Caco-2 (cell line): ENCODE results near the gene RCOR3. TPM values are rescaled to one million over a fixed set of nuclear protein-coding genes. Genes with fewer than 3 reads are reported as not detected.

ENCODE experiments used
- Bru-seq: library from RNA; stranded (reverse); fragments of 400-500 nt; gene quantifications from one replicate; lab custom pipeline; 2021; lab: Mats Ljungman, UMichigan
- BruChase-seq, 2 experiments: library from RNA; stranded (reverse); fragments of 400-500 nt; gene quantifications; one replicate each; lab custom pipeline; 2021; lab: Mats Ljungman, UMichigan
- BruUV-seq: library from RNA; stranded (reverse); fragments of 400-500 nt; replicated peaks from 2 replicates; lab custom pipeline; 2021; lab: Mats Ljungman, UMichigan
- CTCF ChIA-PET: fragments of 300-600 bp; sonication (Branson Sonifier 250); formaldehyde crosslinking; loops from one replicate; lab custom pipeline; 2022; ENCODE audit warnings: antibody characterized with exemption; lab: Charles Lee
- POLR2A ChIA-PET: fragments of 300-600 bp; sonication (Branson Sonifier 250); formaldehyde crosslinking; loops from one replicate; lab custom pipeline; 2022; ENCODE audit warnings: antibody characterized with exemption; lab: Charles Lee
- DNase-seq, 2 experiments: peaks; one replicate each; pipeline versions ENCODE4 v3.0.0 to v3.0.0-alpha.2; 2020 to 2022
- H3K27me3 ChIP-seq: replicated peaks from 2 replicates; pipeline ENCODE4 v1.6.0; 2011; ENCODE audit warnings: low read length; ENCODE audit not compliant: control insufficient read depth, insufficient read depth
- H3K36me3 ChIP-seq: 2 replicates; pipeline ENCODE4 v1.5.1; 2011; ENCODE audit warnings: low read length; ENCODE audit not compliant: control insufficient read depth, insufficient read depth
- H3K4me1 ChIP-seq: fragments of 250-450 bp; sonication (Bioruptor Pico); 2 replicates; pipeline ENCODE4 v1.5.1; 2020; ENCODE audit warnings: mild to moderate bottlenecking
- H3K4me3 ChIP-seq: 2 replicates; pipeline ENCODE4 v1.5.1; 2011; ENCODE audit warnings: low read depth, mild to moderate bottlenecking, control low read depth, low read length
- H3K9me3 ChIP-seq: fragments of 250-450 bp; sonication (Bioruptor Pico); 2 replicates; pipeline ENCODE4 v1.5.1; 2020; ENCODE audit warnings: mild to moderate bottlenecking, moderate library complexity
- H3K27ac Mint-ChIP-seq: one replicate; pipeline ENCODE4 v1.8.0; 2022; ENCODE audit warnings: mixed read lengths; ENCODE audit not compliant: unreplicated experiment
- H3K27me3 Mint-ChIP-seq: one replicate; pipeline ENCODE4 v1.8.0; 2022; ENCODE audit warnings: mixed read lengths; ENCODE audit not compliant: insufficient read depth, unreplicated experiment
- H3K36me3 Mint-ChIP-seq: one replicate; pipeline ENCODE4 v1.8.0; 2022; ENCODE audit warnings: mild to moderate bottlenecking, mixed read lengths; ENCODE audit not compliant: insufficient read depth, unreplicated experiment
- H3K4me1 Mint-ChIP-seq: one replicate; pipeline ENCODE4 v1.8.0; 2022; ENCODE audit warnings: low read depth, mixed read lengths; ENCODE audit not compliant: unreplicated experiment
- H3K4me3 Mint-ChIP-seq: one replicate; pipeline ENCODE4 v1.8.0; 2022; ENCODE audit warnings: mild to moderate bottlenecking, moderate library complexity, mixed read lengths; ENCODE audit not compliant: unreplicated experiment
- H3K9me3 Mint-ChIP-seq: one replicate; pipeline ENCODE4 v1.8.0; 2022; ENCODE audit warnings: mixed read lengths; ENCODE audit not compliant: unreplicated experiment
- intact Hi-C: fragments of 100-400 bp; cut with micrococcal nuclease; formaldehyde crosslinking; loops from one replicate; pipeline ENCODE4 v1.10.0; 2022; ENCODE audit not compliant: unreplicated experiment
- long read RNA-seq: library from polyadenylated mRNA; stranded (forward); transcript quantifications from one replicate; pipeline ENCODE4 v2.0.0, GENCODE V29; 2022
- total RNA-seq: library from RNA; stranded (reverse); gene quantifications from 2 replicates; pipeline ENCODE4 v1.2.3, GENCODE V29; 2022
- TF ChIP-seq, protein P1 (sequence below), 2 experiments: fragments of 200-600 bp in 1 of 2; IDR thresholded peaks; 1 replicate in 1 of 2; 2 replicates in 1 of 2; pipeline versions ENCODE4 v1.5.1 to v1.8.0; 2011 to 2022; ENCODE audit warnings: antibody characterized with exemption in 1 of 2, control low read depth in 1 of 2, inconsistent platforms in 1 of 2, low read depth in 1 of 2, low read length in 1 of 2, mild to moderate bottlenecking in 1 of 2, moderate library complexity in 1 of 2; ENCODE audit not compliant: insufficient read depth in 1 of 2, severe bottlenecking in 1 of 2, unreplicated experiment in 1 of 2

The RCOR3 gene
- total RNA-seq = 42.3 TPM in 2 replicates
- percentile 87 among the genes with signal in this experiment for Bru-seq, nascent RNA
- percentile 85 among the genes with signal in this experiment for BruChase-seq, experiment 1, labeled RNA remaining after a 2-hour chase
- BruChase-seq, experiment 2, labeled RNA remaining after a 6-hour chase = percentile 75 among the genes with signal in this experiment
- long read RNA-seq, full-length matches to known transcripts = 15 of 32 reads
- long read RNA-seq, partial matches to known transcripts = 1 of 32 reads
- long read RNA-seq, other reads (novel, unspliced or antisense) = 16 of 32 reads

- DNase-seq = peak; percentile 95
These were observed at the start of gene RCOR3 for GRCh38 chr1:211258756-211259637. RCOR3 (plus strand) TSS chr1:211259366; CDS start chr1:211259561, 195 bp downstream.

GRCh38 chr1:211210052-211210451 lies 49.1 kb upstream of the RCOR3 start:
- Histone ChIP-seq H3K27me3 (no peaks in the 10 kb centered on the region), H3K4me3 (no peak overlapping the region), H3K4me1 (no peaks in the 10 kb centered on the region), H3K9me3 (0 out of 2 replicates have a peak, but pooled peaks cover 4% of the 10 kb centered on the region), H3K36me3 (no peaks in the 10 kb centered on the region)
- intact Hi-C loops = no loop called here
- H3K27ac Mint-ChIP-seq = no peak overlapping the region
- H3K4me3 Mint-ChIP-seq = no peak overlapping the region
- H3K36me3 Mint-ChIP-seq = no peaks in the 10 kb centered on the region
- no peaks in the 10 kb centered on the region for H3K4me1 Mint-ChIP-seq
- H3K27me3 Mint-ChIP-seq = no peaks in the 10 kb centered on the region
- CTCF ChIA-PET = no interaction called here
- TF ChIP-seq, protein P1, sequence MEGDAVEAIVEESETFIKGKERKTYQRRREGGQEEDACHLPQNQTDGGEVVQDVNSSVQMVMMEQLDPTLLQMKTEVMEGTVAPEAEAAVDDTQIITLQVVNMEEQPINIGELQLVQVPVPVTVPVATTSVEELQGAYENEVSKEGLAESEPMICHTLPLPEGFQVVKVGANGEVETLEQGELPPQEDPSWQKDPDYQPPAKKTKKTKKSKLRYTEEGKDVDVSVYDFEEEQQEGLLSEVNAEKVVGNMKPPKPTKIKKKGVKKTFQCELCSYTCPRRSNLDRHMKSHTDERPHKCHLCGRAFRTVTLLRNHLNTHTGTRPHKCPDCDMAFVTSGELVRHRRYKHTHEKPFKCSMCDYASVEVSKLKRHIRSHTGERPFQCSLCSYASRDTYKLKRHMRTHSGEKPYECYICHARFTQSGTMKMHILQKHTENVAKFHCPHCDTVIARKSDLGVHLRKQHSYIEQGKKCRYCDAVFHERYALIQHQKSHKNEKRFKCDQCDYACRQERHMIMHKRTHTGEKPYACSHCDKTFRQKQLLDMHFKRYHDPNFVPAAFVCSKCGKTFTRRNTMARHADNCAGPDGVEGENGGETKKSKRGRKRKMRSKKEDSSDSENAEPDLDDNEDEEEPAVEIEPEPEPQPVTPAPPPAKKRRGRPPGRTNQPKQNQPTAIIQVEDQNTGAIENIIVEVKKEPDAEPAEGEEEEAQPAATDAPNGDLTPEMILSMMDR (IDR thresholded peaks at IDR 0.05; ENCODE audit: insufficient read depth in 1 of 2, low read depth in 1 of 2, low read length in 1 of 2, severe bottlenecking in 1 of 2, unreplicated experiment in 1 of 2) = no peak
- no peaks in the 10 kb centered on the region for H3K9me3 Mint-ChIP-seq
- no peak for DNase-seq
- POLR2A ChIA-PET = no interaction called here
- BruUV-seq = no TSS peak

More at GRCh38 chr1:211258756-211259637, at the start of gene RCOR3:
- Histone ChIP-seq H3K4me3 (peak within 1 kb of the TSS; percentile 79), H3K27me3 (no peaks in the 10 kb centered on the region), H3K4me1 (peaks cover 8% of the 10 kb centered on the region), H3K36me3 (no peaks in the 10 kb centered on the region), H3K9me3 (no peaks in the 10 kb centered on the region)
- BruUV-seq = no TSS peak
- POLR2A ChIA-PET = interaction anchor here (0.8 kb wide), 1 partner anchor 13 kb away, joined by 3 read pairs; no protein-coding TSS in a partner anchor
- no peaks in the 10 kb centered on the region for H3K27me3 Mint-ChIP-seq
- H3K9me3 Mint-ChIP-seq = no peaks in the 10 kb centered on the region
- CTCF ChIA-PET = interaction anchor here (0.6 to 1.0 kb wide), 4 partner anchors 31 to 356 kb away, joined by 3 read pairs; no protein-coding TSS in a partner anchor
- peaks cover 18% of the 10 kb centered on the region for H3K36me3 Mint-ChIP-seq
- peak within 1 kb of the TSS; percentile 83 for H3K4me3 Mint-ChIP-seq
- TF ChIP-seq, protein P1 (IDR thresholded peaks at IDR 0.05; ENCODE audit: insufficient read depth in 1 of 2, low read depth in 1 of 2, low read length in 1 of 2, severe bottlenecking in 1 of 2, unreplicated experiment in 1 of 2) = peak; percentile 70 to 75
- intact Hi-C loops = loop anchor here (1.0 to 5.0 kb wide), 4 partner anchors 37 to 887 kb away; no protein-coding TSS in a partner anchor
- H3K4me1 Mint-ChIP-seq = peaks cover 9% of the 10 kb centered on the region
- H3K27ac Mint-ChIP-seq = peak within 1 kb of the TSS; percentile 89

DNA sequence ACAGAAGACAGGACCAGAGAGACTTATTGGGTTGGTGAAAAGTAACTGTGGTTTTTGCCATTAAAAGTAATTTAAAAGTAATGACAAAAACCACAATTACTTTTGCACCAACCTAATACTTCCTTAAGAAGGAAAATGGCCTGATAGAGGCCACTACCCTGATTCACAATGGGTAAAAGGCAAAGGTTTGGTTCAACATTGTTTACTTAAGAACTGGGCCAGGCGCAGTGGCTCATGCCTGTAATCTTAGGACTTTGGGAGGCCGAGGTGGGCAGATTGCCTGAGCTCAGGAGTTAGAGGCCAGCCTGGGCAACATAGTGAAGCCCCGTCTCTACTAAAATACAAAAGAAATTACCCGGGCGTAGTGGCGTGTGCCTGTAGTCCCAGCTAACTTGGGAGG lies 48.2 kb upstream of the RCOR3 start:
- Histone ChIP-seq H3K9me3 (0 out of 2 replicates have a peak, but pooled peaks cover 4% of the 10 kb centered on the region), H3K27me3 (no peaks in the 10 kb centered on the region), H3K4me3 (no peak overlapping the region), H3K4me1 (no peaks in the 10 kb centered on the region), H3K36me3 (no peaks in the 10 kb centered on the region)
- H3K27ac Mint-ChIP-seq = no peak overlapping the region
- ChIA-PET CTCF (no interaction called here), POLR2A (no interaction called here)
- intact Hi-C loops = no loop called here
- no peak overlapping the region for H3K4me3 Mint-ChIP-seq
- H3K4me1 Mint-ChIP-seq = no peaks in the 10 kb centered on the region
- no peak for DNase-seq
- no peaks in the 10 kb centered on the region for H3K36me3 Mint-ChIP-seq
- TF ChIP-seq, protein P1 (IDR thresholded peaks at IDR 0.05; ENCODE audit: insufficient read depth in 1 of 2, low read depth in 1 of 2, low read length in 1 of 2, severe bottlenecking in 1 of 2, unreplicated experiment in 1 of 2) = no peak
- no TSS peak for BruUV-seq
- peaks cover 3% of the 10 kb centered on the region for H3K27me3 Mint-ChIP-seq
- H3K9me3 Mint-ChIP-seq = no peaks in the 10 kb centered on the region
